NCI-H1417 (cell line): Measurements from ENCODE around the gene BICD1.

Experiments used
- DNase-seq, 3 experiments: peaks; one replicate each; lab custom pipeline; 2025; lab: John Stamatoyannopoulos, UW

Gene BICD1

GRCh38 chr12:32402170-32402569, 295.5 kb downstream of the BICD1 start:
- DNase-seq: no peak

GRCh38 chr12:32402946-32403345, 296.3 kb downstream of the BICD1 start:
- DNase-seq: no peak

- no peak for DNase-seq
These were observed 301.1 kb downstream of the BICD1 start for GRCh38 chr12:32407795-32408194.

- DNase-seq: no peak
These were observed 306.8 kb downstream of the BICD1 start for GRCh38 chr12:32413412-32413811.

GRCh38 chr12:32418221-32418620, 311.6 kb downstream of the BICD1 start:
- DNase-seq: no peak

GRCh38 chr12:32418903-32419519, 312.4 kb downstream of the BICD1 start:
- peak in 1 of 3 experiments; percentile 11 for DNase-seq

GRCh38 chr12:32419520-32419960, 312.9 kb downstream of the BICD1 start:
- no peak for DNase-seq

GRCh38 chr12:32420356-32420755, 313.7 kb downstream of the BICD1 start:
- DNase-seq: no peak

GRCh38 chr12:32423559-32423958, 316.9 kb downstream of the BICD1 start:
- DNase-seq: no peak

GRCh38 chr12:32431025-32431424, 324.4 kb downstream of the BICD1 start:
- no peak for DNase-seq
